B cell (primary cell): Measurements from ENCODE around the gene LRRN2. TPM values are rescaled to one million over a fixed set of nuclear protein-coding genes. Genes with fewer than 3 reads are reported as not detected.

Experiments
- ATAC-seq: fragments of 200-7000 bp; cut with Tn5 transposase; one replicate; pipeline ENCODE4 v1.10.0; 2021; ENCODE audit warnings: low read depth, mild to moderate bottlenecking, moderate number of reproducible peaks, moderate library complexity
- CTCF ChIA-PET: fragments of 350-600 bp; sonication (Branson Sonifier 250); formaldehyde crosslinking; loops from one replicate; lab custom pipeline; 2021; ENCODE audit warnings: antibody characterized with exemption, inconsistent platforms; lab: Charles Lee
- POLR2A ChIA-PET: fragments of 350-600 bp; sonication (Branson Sonifier 250); formaldehyde crosslinking; loops from one replicate; lab custom pipeline; 2021; ENCODE audit warnings: antibody characterized with exemption; lab: Charles Lee
- DNase-seq: peaks from one replicate; pipeline ENCODE4 v3.0.0; 2013
- H2AFZ ChIP-seq: 2 replicates; pipeline ENCODE4 v1.6.1; 2012; ENCODE audit warnings: mild to moderate bottlenecking, low read depth, low read length; ENCODE audit not compliant: insufficient read depth, poor library complexity, severe bottlenecking
- H3K27ac ChIP-seq, 2 donors: 1 replicate in 1 of 2; 2 replicates in 1 of 2; pipeline ENCODE4 v1.5.1; 2012 to 2013; ENCODE audit warnings: low read length in 2 of 2, mild to moderate bottlenecking in 2 of 2, moderate library complexity in 1 of 2
- H3K27me3 ChIP-seq, 4 experiments: fragments of 200-600 bp in 1 of 4; sonication (generic) in 1 of 4; replicated peaks in 1 of 4; 1 replicate in 2 of 4; 2 replicates in 2 of 4; pipeline versions ENCODE4 v1.6.1 to v1.7.0; 2013 to 2016; ENCODE audit warnings: low read length in 3 of 4, mild to moderate bottlenecking in 2 of 4, mixed read lengths in 1 of 4, moderate library complexity in 1 of 4; ENCODE audit not compliant: insufficient read depth in 4 of 4, control insufficient read depth in 3 of 4; ENCODE audit errors: control extremely low read depth in 1 of 4
- H3K36me3 ChIP-seq, 2 experiments: replicated peaks in 1 of 2; 1 replicate in 1 of 2; 2 replicates in 1 of 2; pipeline versions ENCODE4 v1.6.1 to v1.7.1; 2013; ENCODE audit warnings: low read length in 1 of 2; ENCODE audit not compliant: insufficient read depth in 2 of 2, control insufficient read depth in 1 of 2; ENCODE audit errors: control extremely low read depth in 1 of 2, extremely low read depth in 1 of 2
- H3K4me1 ChIP-seq, 2 donors: fragments of 200-600 bp in 1 of 2; sonication (generic) in 1 of 2; 1 replicate in 1 of 2; 2 replicates in 1 of 2; pipeline versions ENCODE4 v1.5.1 to v1.6.1; 2013 to 2017; ENCODE audit warnings: low read length in 2 of 2; ENCODE audit not compliant: control insufficient read depth in 2 of 2, insufficient read depth in 2 of 2
- H3K4me2 ChIP-seq: replicated peaks from 2 replicates; pipeline ENCODE3; 2012; ENCODE audit warnings: mild to moderate bottlenecking, low read depth, low read length; ENCODE audit not compliant: poor library complexity, severe bottlenecking
- H3K4me3 ChIP-seq, 5 experiments: fragments of 200-600 bp in 1 of 5; sonication (generic) in 1 of 5; 1 replicate in 3 of 5; 2 replicates in 2 of 5; pipeline versions ENCODE4 v1.5.1 to v1.7.0; 2011 to 2016; ENCODE audit warnings: low read length in 4 of 5, mild to moderate bottlenecking in 4 of 5, low read depth in 2 of 5, control low read depth in 1 of 5, moderate library complexity in 1 of 5; ENCODE audit not compliant: insufficient read depth in 1 of 5; ENCODE audit errors: control extremely low read depth in 1 of 5, extremely low read depth in 1 of 5
- H3K79me2 ChIP-seq: fragments of 200-600 bp; sonication (generic); one replicate; pipeline ENCODE4 v1.6.0; 2016; ENCODE audit warnings: low read length; ENCODE audit not compliant: control insufficient read depth, insufficient read depth
- H3K9ac ChIP-seq: fragments of 200-600 bp; sonication (generic); 2 replicates; pipeline ENCODE4 v1.6.1; 2017; ENCODE audit warnings: mild to moderate bottlenecking, low read length, moderate library complexity
- H3K9me3 ChIP-seq, 3 donors: one replicate each; pipeline versions ENCODE4 v1.6.1 to v1.7.1; 2013; ENCODE audit warnings: low read length in 2 of 3; ENCODE audit not compliant: control insufficient read depth in 2 of 3, insufficient read depth in 1 of 3; ENCODE audit errors: control extremely low read depth in 1 of 3
- H4K20me1 ChIP-seq: 2 replicates; pipeline ENCODE4 v1.6.0; 2012; ENCODE audit warnings: mild to moderate bottlenecking, low read length; ENCODE audit not compliant: insufficient read depth, control insufficient read depth, poor library complexity, severe bottlenecking
- H3K27ac Mint-ChIP-seq: one replicate; pipeline ENCODE4 v1.8.0; 2021; ENCODE audit warnings: mixed read lengths
- H3K27me3 Mint-ChIP-seq: one replicate; pipeline ENCODE4 v1.8.0; 2021; ENCODE audit warnings: mixed read lengths
- H3K4me1 Mint-ChIP-seq: one replicate; pipeline ENCODE4 v1.8.0; 2021; ENCODE audit warnings: mixed read lengths
- H3K4me3 Mint-ChIP-seq: one replicate; pipeline ENCODE4 v1.8.0; 2021; ENCODE audit warnings: mixed read lengths
- H3K9me3 Mint-ChIP-seq: one replicate; pipeline ENCODE4 v1.8.0; 2022; ENCODE audit warnings: mixed read lengths; ENCODE audit not compliant: insufficient read depth
- EZH2 ChIP-seq: IDR thresholded peaks from 2 replicates; pipeline ENCODE4 v1.6.1; 2012; ENCODE audit warnings: borderline replicate concordance, low read depth, mild to moderate bottlenecking, moderate library complexity, low read length; ENCODE audit not compliant: insufficient read depth, poor library complexity, severe bottlenecking
- WGBS: methylation state at CpG from one replicate; pipeline ENCODE4 v1.1.5; 2013; ENCODE audit warnings: missing lambda C conversion rate; ENCODE audit not compliant: insufficient coverage; 5-methylcytosine and 5-hydroxymethylcytosine counted together
- intact Hi-C: fragments of 100-400 bp; cut with micrococcal nuclease; formaldehyde crosslinking; loops from one replicate; pipeline ENCODE4 v1.10.0; 2022
- polyA plus RNA-seq: library from polyadenylated mRNA; depleted of rRNA; stranded (reverse); fragments of >200 nt; gene quantifications from 2 replicates; pipeline ENCODE4 v1.2.3, GENCODE V29; 2012
- total RNA-seq, 2 donors: library from RNA; stranded (reverse); fragments of 120-200 nt in 1 of 2; gene quantifications; 1 replicate in 1 of 2; 2 replicates in 1 of 2; pipeline versions ENCODE4 v1.2.3 to v1.2.4, GENCODE V29; 2013 to 2022
- TF ChIP-seq, protein P1 (sequence below): fragments of 200-600 bp; IDR thresholded peaks from one replicate; pipeline ENCODE4 v1.8.0; 2022; ENCODE audit warnings: antibody characterized with exemption, mild to moderate bottlenecking

Gene LRRN2
- total and polyA plus RNA-seq, 2 donors (not counting 1 experiment from before 2014, with no cell fraction given), result not detected

DNA sequence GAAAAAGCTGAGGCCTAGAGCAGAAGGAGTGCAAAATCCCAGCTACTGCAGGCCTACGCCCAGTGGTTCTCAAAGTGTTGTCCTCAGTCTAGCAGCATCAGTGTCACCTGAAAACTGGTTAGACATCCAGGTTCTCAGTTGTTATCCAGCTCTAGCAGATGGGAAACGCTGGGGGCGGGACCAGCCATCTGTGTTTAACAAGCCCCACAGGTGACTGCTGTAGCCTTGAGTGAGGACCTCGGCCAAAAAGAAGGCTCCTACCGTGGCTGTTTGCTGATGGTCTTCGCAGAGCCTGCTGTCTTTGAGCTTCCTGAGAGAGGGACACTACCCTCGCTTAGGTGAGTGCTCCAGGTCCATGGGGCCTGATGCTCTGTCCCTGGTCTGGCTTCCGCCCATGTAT, 69.7 kb downstream of the LRRN2 start:
- Mint-ChIP-seq H3K4me1 (no peaks in the 10 kb centered on the region), H3K27me3 (no peaks in the 10 kb centered on the region), H3K4me3 (no peak overlapping the region), H3K27ac (no peak overlapping the region), H3K9me3 (no peaks in the 10 kb centered on the region)
- no peak for TF ChIP-seq EZH2
- TF ChIP-seq, protein P1, sequence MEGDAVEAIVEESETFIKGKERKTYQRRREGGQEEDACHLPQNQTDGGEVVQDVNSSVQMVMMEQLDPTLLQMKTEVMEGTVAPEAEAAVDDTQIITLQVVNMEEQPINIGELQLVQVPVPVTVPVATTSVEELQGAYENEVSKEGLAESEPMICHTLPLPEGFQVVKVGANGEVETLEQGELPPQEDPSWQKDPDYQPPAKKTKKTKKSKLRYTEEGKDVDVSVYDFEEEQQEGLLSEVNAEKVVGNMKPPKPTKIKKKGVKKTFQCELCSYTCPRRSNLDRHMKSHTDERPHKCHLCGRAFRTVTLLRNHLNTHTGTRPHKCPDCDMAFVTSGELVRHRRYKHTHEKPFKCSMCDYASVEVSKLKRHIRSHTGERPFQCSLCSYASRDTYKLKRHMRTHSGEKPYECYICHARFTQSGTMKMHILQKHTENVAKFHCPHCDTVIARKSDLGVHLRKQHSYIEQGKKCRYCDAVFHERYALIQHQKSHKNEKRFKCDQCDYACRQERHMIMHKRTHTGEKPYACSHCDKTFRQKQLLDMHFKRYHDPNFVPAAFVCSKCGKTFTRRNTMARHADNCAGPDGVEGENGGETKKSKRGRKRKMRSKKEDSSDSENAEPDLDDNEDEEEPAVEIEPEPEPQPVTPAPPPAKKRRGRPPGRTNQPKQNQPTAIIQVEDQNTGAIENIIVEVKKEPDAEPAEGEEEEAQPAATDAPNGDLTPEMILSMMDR, result no peak
- WGBS, result 95% methylated on average over 8 of the region's 8 CpGs
- H3K4me1 ChIP-seq, result no peaks in the 10 kb centered on the region
- no peak overlapping the region for H3K4me2 ChIP-seq
- intact Hi-C loops, result no loop called here
- H2AFZ ChIP-seq, result no peak overlapping the region
- H4K20me1 ChIP-seq, result no peaks in the 10 kb centered on the region
- ATAC-seq (no peak), DNase-seq (no peak)
- ChIA-PET POLR2A (no interaction called here), CTCF (no interaction called here)
- no peaks in the 10 kb centered on the region for H3K36me3 ChIP-seq
- H3K27ac ChIP-seq, result no peak overlapping the region
- H3K9ac ChIP-seq, result no peak overlapping the region
- H3K9me3 ChIP-seq, result no peaks in the 10 kb centered on the region
- no peaks in the 10 kb centered on the region for H3K27me3 ChIP-seq
- no peak overlapping the region for H3K4me3 ChIP-seq
- no peaks in the 10 kb centered on the region for H3K79me2 ChIP-seq

DNA sequence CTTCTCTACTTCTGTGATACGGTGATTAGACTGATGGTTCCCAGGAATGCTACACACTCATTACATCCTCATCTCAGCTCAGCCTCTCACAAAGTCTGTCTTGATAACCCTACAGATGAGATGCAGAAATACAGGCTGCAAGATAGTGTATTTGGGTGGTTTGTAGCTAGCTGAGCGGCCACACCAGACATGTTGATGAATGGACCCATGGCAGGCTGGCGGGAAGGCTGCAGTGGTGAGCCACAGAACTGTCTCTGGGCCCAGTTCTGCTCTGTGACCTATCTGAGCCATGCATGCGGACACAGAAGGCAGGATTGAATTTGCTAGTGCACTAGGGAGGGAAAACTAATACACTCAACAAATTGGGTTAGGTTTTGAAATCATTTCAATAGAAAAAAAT, 71.9 kb downstream of the LRRN2 start:
- Histone ChIP-seq H3K9me3 (no peaks in the 10 kb centered on the region), H3K4me3 (no peak overlapping the region), H3K27ac (no peak overlapping the region), H3K27me3 (no peaks in the 10 kb centered on the region), H3K4me1 (no peaks in the 10 kb centered on the region), H4K20me1 (no peaks in the 10 kb centered on the region), H3K79me2 (no peaks in the 10 kb centered on the region), H3K36me3 (no peaks in the 10 kb centered on the region), H3K9ac (no peak overlapping the region), H2AFZ (no peak overlapping the region), H3K4me2 (no peak overlapping the region)
- TF ChIP-seq EZH2, result no peak
- TF ChIP-seq, protein P1, result no peak
- CTCF ChIA-PET, result interaction anchor here (0.8 to 0.9 kb wide), 2 partner anchors 178 to 194 kb away, joined by 3 to 4 read pairs; no protein-coding TSS in a partner anchor
- POLR2A ChIA-PET, result no interaction called here
- no peaks in the 10 kb centered on the region for H3K4me1 Mint-ChIP-seq
- no peak for ATAC-seq
- no peak overlapping the region for H3K27ac Mint-ChIP-seq
- H3K27me3 Mint-ChIP-seq, result no peaks in the 10 kb centered on the region
- WGBS, result 90% methylated on average over 2 of the region's 4 CpGs
- no peaks in the 10 kb centered on the region for H3K9me3 Mint-ChIP-seq
- no peak overlapping the region for H3K4me3 Mint-ChIP-seq
- DNase-seq, result no peak
- intact Hi-C loops, result no loop called here
